ENCODE measurements around the gene EGFLAM. TPM values are rescaled to one million over a fixed set of nuclear protein-coding genes. Genes with fewer than 3 reads are reported as not detected.

Gene EGFLAM
- total and polyA plus RNA-seq, 8 donors = 0.82 to 15.7 (median 9.8) TPM

DNA sequence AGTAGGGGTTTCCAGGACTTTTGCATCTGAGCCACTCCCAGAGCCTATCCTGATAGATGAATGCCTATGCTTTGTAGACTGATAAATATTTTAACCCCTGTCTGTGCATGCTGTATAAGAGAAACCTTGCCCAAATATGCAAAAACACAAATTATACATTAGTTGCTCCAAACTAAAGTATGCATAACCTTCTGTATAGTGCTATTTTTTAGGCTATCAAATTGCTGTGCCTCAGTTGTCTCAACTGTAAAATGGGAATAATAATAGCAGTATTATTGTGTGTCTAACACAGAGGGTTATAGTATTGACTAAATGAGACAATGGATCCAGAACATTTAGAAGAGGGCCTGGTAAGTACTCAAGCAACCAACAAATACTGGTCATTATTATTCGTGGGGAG, 180.4 kb downstream of the EGFLAM start:
- ATAC-seq = no peak
- no peak for DNase-seq
- H3K27me3 ChIP-seq = peaks cover 0 to 84% of the 10 kb centered on the region in 2 donors
- peaks cover 3 to 4% of the 10 kb centered on the region in 2 donors for H3K4me1 ChIP-seq
- H3K9me3 ChIP-seq = no peaks in the 10 kb centered on the region
- no peak overlapping the region for H3K27ac ChIP-seq
- H3K36me3 ChIP-seq = no peaks in the 10 kb centered on the region
- H3K4me3 ChIP-seq = no peak overlapping the region
- intact Hi-C loops (cut with DNase I) = no loop called here
- TF ChIP-seq, protein P1, sequence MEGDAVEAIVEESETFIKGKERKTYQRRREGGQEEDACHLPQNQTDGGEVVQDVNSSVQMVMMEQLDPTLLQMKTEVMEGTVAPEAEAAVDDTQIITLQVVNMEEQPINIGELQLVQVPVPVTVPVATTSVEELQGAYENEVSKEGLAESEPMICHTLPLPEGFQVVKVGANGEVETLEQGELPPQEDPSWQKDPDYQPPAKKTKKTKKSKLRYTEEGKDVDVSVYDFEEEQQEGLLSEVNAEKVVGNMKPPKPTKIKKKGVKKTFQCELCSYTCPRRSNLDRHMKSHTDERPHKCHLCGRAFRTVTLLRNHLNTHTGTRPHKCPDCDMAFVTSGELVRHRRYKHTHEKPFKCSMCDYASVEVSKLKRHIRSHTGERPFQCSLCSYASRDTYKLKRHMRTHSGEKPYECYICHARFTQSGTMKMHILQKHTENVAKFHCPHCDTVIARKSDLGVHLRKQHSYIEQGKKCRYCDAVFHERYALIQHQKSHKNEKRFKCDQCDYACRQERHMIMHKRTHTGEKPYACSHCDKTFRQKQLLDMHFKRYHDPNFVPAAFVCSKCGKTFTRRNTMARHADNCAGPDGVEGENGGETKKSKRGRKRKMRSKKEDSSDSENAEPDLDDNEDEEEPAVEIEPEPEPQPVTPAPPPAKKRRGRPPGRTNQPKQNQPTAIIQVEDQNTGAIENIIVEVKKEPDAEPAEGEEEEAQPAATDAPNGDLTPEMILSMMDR (IDR thresholded peaks at IDR 0.05) = no peak

DNA sequence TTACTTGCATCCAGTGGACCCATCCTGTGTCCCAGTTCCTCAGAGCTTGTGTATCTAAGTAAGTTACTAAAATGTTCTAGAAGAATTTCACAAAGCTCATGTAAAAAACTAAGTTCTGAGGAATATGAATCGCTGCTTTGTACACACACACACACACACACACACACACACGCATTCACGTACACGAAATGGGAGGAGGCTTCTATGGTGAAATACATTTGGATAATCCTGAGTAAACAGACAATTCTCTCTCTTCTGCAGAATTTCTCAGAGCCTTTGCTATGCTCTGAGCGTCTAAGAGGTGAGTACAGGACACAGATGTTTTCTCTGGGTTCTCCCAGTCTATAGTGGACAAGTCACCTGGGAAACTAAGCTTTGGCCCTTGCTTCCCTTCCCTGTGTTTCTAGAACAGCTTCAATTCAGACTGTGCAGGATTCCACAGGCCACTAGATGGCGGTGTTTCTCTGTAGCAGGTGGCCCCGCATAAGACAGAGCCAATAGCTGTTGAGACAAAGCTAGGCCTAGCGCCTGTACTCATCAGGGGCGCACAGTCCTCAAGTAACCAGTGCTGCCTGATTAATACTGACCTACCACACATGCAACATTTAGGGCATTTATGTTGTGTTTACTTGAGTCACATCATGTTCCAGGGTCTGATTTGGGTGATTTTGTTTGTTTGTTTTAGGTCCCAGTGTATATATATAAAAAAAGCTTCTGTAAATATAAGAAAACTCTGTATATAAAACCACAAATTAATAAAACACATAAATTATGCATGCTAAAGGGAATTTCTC, 183.3 kb downstream of the EGFLAM start:
- intact Hi-C loops (cut with DNase I) = loop anchor here (10.0 kb wide), 1 partner anchor 363 kb away; no protein-coding TSS in a partner anchor
- no peaks in the 10 kb centered on the region for H3K9me3 ChIP-seq
- ATAC-seq = peak; percentile 99
- H3K4me3 ChIP-seq = no peak overlapping the region
- H3K4me1 ChIP-seq = peaks cover 0 to 3% of the 10 kb centered on the region in 2 donors
- H3K36me3 ChIP-seq = no peaks in the 10 kb centered on the region
- H3K27me3 ChIP-seq = peaks cover 0 to 84% of the 10 kb centered on the region in 2 donors
- TF ChIP-seq, protein P1 (IDR thresholded peaks at IDR 0.05) = peak; percentile 89 to 90
- no peak overlapping the region for H3K27ac ChIP-seq
- peak in 3 of 4 donors; percentile 78 to 93 (median 87) for DNase-seq

DNA sequence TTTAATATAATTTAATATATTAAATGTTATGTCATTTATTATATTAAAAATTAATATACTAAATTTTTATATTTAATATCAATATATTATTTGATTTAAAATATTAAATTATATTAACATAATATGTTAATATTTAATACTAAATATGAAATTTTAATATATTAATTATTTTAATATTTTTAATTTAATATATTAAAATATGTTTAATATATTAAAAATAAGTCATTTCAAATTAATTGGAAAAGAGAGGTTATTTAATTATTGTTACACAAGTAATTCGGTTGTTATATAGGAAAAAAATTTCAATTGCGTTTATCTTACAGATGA, 183.9 kb downstream of the EGFLAM start:
- intact Hi-C loops (cut with DNase I) = loop anchor here (10.0 kb wide), 1 partner anchor 363 kb away; no protein-coding TSS in a partner anchor
- Histone ChIP-seq H3K9me3 (no peaks in the 10 kb centered on the region), H3K4me1 (peaks cover 0 to 3% of the 10 kb centered on the region in 2 donors), H3K27me3 (peaks cover 0 to 86% of the 10 kb centered on the region in 2 donors), H3K36me3 (no peaks in the 10 kb centered on the region), H3K27ac (no peak overlapping the region), H3K4me3 (no peak overlapping the region)
- TF ChIP-seq, protein P1 (IDR thresholded peaks at IDR 0.05) = no peak
- ATAC-seq (no peak), DNase-seq (no peak)

DNA sequence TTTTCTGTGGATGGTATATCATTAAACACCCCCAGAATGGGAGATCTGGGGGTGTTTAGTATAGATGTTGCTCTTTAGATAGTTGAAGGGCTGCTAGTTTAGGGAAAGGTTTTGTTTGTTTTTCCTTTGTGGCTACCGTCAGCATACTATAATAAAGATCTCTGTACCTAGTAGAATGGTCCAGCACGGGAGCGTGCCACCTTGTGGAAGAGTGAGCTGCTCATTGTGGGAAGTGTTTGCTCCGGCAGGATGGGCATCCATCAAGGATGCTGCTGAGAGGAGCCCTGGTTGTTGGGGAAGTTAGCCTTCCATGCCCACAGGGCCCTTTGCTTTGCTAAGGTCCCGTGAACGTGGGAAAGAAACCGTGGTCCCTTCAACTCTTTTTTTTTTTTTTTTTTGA, 185.0 kb downstream of the EGFLAM start:
- no peak for DNase-seq
- intact Hi-C loops (cut with DNase I) = loop anchor here (10.0 kb wide), 1 partner anchor 361 kb away; no protein-coding TSS in a partner anchor
- ATAC-seq = no peak
- Histone ChIP-seq H3K4me1 (peaks cover 0 to 3% of the 10 kb centered on the region in 2 donors), H3K4me3 (no peak overlapping the region), H3K9me3 (no peaks in the 10 kb centered on the region), H3K27me3 (peaks cover 0 to 86% of the 10 kb centered on the region in 2 donors), H3K27ac (no peak overlapping the region), H3K36me3 (no peaks in the 10 kb centered on the region)
- TF ChIP-seq, protein P1 (IDR thresholded peaks at IDR 0.05) = no peak

DNA sequence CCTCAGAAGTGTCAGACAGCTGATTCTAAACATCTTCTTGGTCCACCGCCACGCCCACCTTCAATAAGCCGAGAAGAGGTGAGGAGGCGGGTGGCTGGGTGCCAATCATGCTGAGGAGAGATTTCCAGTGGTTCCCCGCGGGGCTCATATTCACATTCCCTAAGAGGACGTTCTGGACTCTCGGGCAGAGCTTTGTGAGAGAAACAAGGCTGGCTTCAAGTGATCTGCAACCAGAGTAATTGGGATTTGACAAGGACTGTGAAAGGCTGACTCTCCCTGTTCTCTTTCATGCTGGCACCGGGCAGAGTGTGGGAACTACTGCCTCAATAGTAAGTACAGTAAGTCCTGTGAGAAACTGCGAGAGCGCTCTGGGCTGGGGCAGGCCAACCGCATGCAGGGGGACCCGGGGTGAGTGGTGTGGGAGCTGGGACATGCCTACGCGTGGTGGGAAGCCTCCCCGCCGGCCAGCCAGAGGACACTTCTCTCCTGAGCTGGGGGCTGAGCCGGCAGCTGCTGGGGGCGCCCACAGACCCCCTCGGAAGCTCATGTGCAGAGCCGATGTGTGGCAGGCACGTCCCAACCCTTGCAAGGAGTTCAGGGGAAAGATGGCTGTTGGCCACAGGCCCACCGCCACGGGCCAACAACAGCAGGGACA, 187.1 kb downstream of the EGFLAM start:
- H3K27me3 ChIP-seq = peaks cover 0 to 88% of the 10 kb centered on the region in 2 donors
- intact Hi-C loops (cut with DNase I) = loop anchor here (10.0 kb wide), 1 partner anchor 359 kb away; no protein-coding TSS in a partner anchor
- no peaks in the 10 kb centered on the region for H3K9me3 ChIP-seq
- H3K4me3 ChIP-seq = no peak overlapping the region
- H3K4me1 ChIP-seq = peaks cover 0 to 3% of the 10 kb centered on the region in 2 donors
- DNase-seq (peak in 1 of 4 donors; percentile 54), ATAC-seq (peak; percentile 23)
- no peak overlapping the region for H3K27ac ChIP-seq
- no peaks in the 10 kb centered on the region for H3K36me3 ChIP-seq
- TF ChIP-seq, protein P1 (IDR thresholded peaks at IDR 0.05) = no peak

All from left lung (tissue), 10 donors.